ENCODE data around the gene RHOT1.
"Not testable (repeated sequence)": the region's sequence is repeated elsewhere in the genome, so short reads cannot be mapped to it uniquely, and the experiment has no call there.

The RHOT1 gene

GRCh38 chr17:32261936-32262510 is 119.7 kb downstream of the RHOT1 start:
- H3K4me3 ChIP-seq (replicated peaks; ENCODE audit: insufficient read depth, low read length): no peak overlapping the region
- peaks cover 52% of the 10 kb centered on the region for H3K27me3 ChIP-seq (ENCODE audit: insufficient read depth, poor library complexity, severe bottlenecking)
- H3K27ac ChIP-seq (replicated peaks): no peak overlapping the region
- no peak for TF ChIP-seq REST (IDR thresholded peaks at IDR 0.05; ENCODE audit: insufficient replicate concordance, low read depth)
- TF ChIP-seq POLR2AphosphoS5 (IDR thresholded peaks at IDR 0.05; ENCODE audit: low read depth): no peak
- no peak for TF ChIP-seq CTCF (IDR thresholded peaks at IDR 0.05; ENCODE audit: insufficient read depth, low read length)
- TF ChIP-seq SPI1 (IDR thresholded peaks at IDR 0.05; ENCODE audit: borderline replicate concordance, low read depth): no peak
- no peak for TF ChIP-seq GABPA (IDR thresholded peaks at IDR 0.05; ENCODE audit: low read depth)
- DNase-seq (ENCODE audit: low read depth in 1 of 2, low spot score in 1 of 2): no peak

GRCh38 chr17:32263515-32263914 is 121.2 kb downstream of the RHOT1 start:
- DNase-seq (ENCODE audit: low read depth in 1 of 2, low spot score in 1 of 2); H3K4me3 ChIP-seq (replicated peaks; ENCODE audit: insufficient read depth, low read length); H3K27ac ChIP-seq (replicated peaks): not testable (repeated sequence)
- peaks cover 65% of the 10 kb centered on the region for H3K27me3 ChIP-seq (ENCODE audit: insufficient read depth, poor library complexity, severe bottlenecking)

GRCh38 chr17:32264140-32264799 is 122.0 kb downstream of the RHOT1 start:
- Histone ChIP-seq H3K27ac (replicated peaks) (no peak overlapping the region), H3K4me3 (replicated peaks; ENCODE audit: insufficient read depth, low read length) (no peak overlapping the region), H3K27me3 (ENCODE audit: insufficient read depth, poor library complexity, severe bottlenecking) (peaks cover 72% of the 10 kb centered on the region)
- no peak for TF ChIP-seq CTCF (IDR thresholded peaks at IDR 0.05; ENCODE audit: insufficient read depth, low read length)
- no peak for DNase-seq (ENCODE audit: low read depth in 1 of 2, low spot score in 1 of 2)

GRCh38 chr17:32264823-32265191 is 122.5 kb downstream of the RHOT1 start:
- Histone ChIP-seq H3K4me3 (replicated peaks; ENCODE audit: insufficient read depth, low read length) (no peak overlapping the region), H3K27ac (replicated peaks) (no peak overlapping the region), H3K27me3 (ENCODE audit: insufficient read depth, poor library complexity, severe bottlenecking) (peaks cover 75% of the 10 kb centered on the region)

More at GRCh38 chr17:32264823-32265191, 122.5 kb downstream of the RHOT1 start:
- no peak for TF ChIP-seq SPI1 (IDR thresholded peaks at IDR 0.05; ENCODE audit: borderline replicate concordance, low read depth)
- no peak for TF ChIP-seq POLR2AphosphoS5 (IDR thresholded peaks at IDR 0.05; ENCODE audit: low read depth)
- no peak for TF ChIP-seq REST (IDR thresholded peaks at IDR 0.05; ENCODE audit: insufficient replicate concordance, low read depth)
- TF ChIP-seq GABPA (IDR thresholded peaks at IDR 0.05; ENCODE audit: low read depth): no peak
- no peak for TF ChIP-seq CTCF (IDR thresholded peaks at IDR 0.05; ENCODE audit: insufficient read depth, low read length)
- DNase-seq (ENCODE audit: low read depth in 1 of 2, low spot score in 1 of 2): no peak
